HG02588 (cell line): Measurements from ENCODE around the gene TPBGL.

ENCODE experiments used
- ATAC-seq: cut with Tn5 transposase; IDR thresholded peaks from one replicate; pipeline ENCODE4 v1.9.1; 2021; ENCODE audit warnings: mild to moderate bottlenecking, moderate library complexity; ENCODE audit not compliant: unreplicated experiment

TPBGL gene

DNA sequence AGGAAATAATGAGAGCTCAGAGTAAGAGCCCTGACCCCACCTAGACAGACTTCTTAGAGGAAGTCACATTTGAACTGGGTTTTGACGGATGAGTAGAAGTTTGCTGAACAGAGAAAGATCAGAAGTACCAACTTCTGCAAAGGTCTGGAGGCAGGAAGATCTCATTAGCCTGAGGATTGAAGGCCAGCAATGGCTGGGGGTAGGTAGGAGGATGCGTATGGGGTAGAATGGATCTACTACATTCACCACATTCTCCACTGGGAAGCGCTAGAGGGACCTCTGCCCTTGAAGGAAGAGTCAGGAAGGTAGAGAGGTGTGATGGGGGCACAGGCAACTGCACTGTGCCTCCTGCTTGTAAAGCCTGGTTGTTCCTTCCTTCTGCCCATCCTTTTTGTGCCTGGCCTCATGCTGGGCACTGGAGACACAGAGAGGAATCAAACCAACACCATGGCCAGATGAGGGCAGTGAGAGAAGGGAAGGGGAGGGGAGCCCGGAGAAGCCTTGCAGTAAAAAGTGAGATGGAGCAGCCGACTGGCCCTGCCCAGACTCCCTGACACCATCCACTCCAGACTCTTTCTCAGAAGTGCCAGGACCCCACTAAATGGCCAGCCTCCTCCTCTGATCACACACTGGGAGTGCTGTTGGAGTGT, 4.9 kb downstream of the TPBGL start:
- ATAC-seq = no peak

DNA sequence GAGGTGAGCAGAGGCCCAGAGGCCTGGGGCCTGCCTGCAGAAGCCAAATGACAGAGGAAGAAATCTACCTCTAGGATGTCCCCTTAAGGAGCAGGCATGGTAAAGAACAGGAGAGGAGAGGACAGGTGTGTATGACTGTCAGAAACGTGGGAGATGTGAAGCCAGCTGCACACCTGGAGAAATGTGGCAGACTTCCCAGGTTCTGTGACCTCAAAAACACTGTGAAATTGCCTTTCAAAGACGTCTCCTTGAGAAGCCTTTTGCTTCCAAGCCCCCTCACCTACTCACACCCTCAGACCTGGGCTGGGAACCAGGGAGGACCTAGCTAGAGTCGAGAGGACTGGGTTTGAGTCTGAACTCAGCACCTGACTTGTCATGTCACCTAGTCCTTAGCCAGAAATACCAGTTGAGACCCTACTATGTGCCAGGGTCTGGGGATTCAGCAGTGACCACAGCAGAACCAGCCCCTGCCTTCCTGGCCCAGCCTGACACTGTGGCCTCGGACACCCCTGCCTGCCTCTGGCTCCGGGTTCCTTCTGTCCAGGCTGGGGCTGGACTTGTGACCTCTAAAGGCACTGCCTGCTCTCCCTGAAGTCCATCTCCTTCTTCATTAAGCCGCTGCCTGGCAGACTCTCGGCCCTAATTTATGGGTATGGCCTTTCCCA, 5.6 kb downstream of the TPBGL start:
- ATAC-seq = no peak

DNA sequence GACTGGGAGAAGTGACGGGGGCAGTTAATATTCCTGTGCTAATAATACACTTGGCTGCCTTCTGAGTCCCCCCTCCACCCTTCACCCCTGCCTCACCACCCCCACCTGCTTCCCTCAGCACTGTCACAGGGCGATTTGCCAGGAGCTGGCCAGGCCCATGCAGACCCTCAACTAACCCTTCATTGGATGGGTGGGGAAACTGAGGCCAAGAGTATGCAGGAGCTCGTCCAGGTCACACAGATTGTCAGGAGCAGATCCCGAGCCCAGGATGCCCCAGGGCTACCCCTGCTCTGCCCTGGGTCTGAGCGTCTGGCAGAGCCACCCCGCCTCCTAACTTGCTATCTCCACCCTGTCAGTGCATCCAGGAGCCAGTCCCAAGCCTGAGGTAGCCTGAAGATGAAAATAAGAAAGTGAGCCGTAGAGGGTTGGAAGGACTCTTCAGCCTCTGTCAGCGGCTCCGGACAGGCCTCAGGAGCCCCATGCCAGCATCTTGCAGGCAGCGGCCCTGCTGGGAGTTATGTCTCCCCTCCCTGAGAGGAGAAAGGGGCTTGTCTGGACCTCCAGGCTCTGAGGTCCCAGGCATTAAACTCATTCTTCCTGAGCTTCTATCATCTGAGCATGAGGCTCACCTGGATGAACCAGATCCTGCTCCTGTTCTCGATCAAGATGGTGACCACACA, 6.2 kb downstream of the TPBGL start:
- ATAC-seq = no peak

DNA sequence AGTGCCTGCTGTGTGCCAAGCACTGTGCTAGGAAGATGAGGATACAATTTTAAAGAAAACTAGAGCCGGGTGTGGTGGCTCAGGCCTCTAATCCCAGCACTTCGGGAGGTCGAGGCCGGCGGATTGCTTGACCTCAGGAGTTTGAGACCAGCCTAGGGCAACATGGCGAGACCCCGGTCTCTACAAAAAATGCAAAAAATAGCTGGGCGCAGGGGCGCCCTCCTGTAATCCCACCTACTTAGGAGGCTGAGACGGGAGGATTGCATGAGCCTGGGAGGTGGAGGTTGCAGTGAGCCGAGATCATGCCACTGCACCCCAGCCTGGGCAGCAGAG, 8.3 kb downstream of the TPBGL start:
- ATAC-seq = no peak

DNA sequence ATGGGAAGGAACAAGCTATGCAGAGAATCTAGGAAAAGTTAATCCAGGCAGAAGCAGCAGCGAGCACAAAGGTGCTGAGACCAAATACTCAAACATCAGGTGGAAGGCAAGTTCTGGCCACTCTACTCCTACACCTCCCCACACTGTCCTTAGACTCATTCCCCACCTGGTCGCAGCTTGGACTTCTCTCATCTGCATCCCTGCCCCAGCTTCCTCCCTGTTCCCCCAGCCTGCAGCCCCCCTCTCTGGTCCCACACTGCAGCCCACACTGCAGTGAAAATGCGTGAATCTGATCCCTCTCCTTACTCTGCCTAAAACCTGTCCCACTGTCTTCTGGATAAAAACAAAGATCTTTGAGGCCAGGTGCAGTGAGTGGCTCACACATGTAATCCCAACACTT, 9.1 kb downstream of the TPBGL start:
- ATAC-seq = no peak

DNA sequence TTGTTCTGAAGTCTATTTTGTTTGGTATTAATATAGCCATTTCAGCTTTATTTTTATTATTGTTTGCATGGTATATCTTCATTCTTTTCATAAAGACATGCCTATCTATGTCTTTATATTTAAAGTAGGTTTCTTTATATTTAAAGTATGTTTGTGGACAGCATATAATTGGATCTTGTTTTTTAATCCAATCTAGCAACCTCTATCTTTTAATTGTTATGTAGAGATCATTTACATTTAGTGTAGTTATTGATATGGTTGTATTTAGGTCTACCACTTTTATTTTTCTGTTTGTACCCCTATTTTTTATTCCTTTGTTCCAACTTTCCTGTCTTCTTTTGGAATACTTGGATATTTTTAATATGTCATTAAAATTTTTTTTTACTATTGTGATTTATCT, 13.8 kb downstream of the TPBGL start:
- ATAC-seq = no peak

DNA sequence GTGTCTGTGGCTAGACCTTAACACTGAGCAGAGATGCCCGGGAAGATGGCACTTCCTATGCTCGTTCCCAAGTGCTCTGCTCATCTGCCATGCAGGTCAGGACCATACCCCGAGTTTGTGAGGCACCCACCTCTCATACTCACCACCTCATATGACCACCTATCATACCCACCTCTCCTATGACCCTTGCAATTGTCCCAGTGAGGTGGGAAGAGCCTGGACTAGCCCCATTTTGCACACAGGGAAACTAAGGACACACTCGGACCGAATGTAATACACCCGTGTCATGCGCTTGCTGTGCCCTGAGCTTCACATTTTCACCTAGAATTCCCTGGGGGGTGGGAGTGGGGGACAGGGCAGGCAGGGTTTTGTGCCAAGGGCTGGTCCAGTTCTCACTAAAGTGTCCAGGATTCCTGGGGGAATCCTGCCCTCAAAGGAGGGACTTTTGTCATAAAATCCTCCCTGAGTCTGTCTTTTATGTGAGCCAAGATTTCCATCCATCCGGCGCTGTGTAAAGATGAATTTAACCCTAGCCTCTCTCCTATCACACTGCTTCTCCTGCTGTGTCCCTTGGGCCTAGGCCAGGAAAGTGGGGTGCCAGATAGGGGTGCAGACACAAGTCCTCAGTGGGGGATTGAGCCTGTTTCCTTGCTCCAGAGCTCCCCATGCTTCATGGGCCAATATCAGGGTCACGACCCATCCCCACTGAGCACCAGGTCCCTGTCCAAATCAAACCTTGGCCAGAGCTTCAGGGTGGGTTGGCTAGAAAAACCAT, 20.0 kb downstream of the TPBGL start:
- no peak for ATAC-seq

DNA sequence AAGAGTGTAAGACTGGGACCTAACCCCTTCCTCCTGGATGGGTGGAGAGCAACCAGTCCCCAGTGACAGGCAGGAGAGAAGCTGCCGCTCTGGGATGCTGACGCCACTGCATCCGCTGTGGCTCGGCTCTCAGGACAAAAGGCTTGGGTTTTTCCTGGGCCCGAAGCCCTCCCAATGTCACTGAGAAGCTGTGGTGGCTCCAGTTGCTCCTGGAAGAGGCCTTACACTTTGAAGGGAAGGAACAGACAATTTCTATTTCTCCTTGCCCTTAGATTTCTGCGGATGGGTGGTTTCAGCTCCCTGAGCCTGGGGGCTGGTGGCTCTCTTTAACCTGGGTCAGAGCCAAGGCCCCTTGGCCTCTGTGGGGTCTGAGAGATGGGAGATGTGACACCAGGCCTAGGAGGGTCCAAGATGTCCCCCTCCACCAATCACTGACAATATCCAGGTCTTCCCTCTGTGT, 21.4 kb downstream of the TPBGL start:
- no peak for ATAC-seq

DNA sequence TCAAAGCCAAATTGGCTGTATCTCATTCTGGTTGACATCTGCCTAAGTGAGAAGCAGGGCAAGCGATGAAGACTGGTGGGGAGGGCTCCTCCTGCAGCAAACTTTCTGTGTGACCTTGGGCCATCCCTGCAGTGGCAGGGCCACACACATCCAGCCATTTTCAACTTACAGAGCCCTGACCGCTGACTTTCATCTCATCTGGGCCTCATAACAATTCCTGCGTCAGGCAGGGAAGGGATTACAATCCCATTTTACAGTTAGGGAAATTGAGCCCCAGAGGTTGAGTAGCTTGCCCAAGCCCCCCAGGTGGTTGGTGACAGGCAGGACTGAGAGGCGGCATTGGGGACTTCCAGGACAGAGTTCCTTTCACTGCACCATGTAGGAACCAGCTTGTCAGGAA, 21.9 kb downstream of the TPBGL start:
- ATAC-seq = no peak

DNA sequence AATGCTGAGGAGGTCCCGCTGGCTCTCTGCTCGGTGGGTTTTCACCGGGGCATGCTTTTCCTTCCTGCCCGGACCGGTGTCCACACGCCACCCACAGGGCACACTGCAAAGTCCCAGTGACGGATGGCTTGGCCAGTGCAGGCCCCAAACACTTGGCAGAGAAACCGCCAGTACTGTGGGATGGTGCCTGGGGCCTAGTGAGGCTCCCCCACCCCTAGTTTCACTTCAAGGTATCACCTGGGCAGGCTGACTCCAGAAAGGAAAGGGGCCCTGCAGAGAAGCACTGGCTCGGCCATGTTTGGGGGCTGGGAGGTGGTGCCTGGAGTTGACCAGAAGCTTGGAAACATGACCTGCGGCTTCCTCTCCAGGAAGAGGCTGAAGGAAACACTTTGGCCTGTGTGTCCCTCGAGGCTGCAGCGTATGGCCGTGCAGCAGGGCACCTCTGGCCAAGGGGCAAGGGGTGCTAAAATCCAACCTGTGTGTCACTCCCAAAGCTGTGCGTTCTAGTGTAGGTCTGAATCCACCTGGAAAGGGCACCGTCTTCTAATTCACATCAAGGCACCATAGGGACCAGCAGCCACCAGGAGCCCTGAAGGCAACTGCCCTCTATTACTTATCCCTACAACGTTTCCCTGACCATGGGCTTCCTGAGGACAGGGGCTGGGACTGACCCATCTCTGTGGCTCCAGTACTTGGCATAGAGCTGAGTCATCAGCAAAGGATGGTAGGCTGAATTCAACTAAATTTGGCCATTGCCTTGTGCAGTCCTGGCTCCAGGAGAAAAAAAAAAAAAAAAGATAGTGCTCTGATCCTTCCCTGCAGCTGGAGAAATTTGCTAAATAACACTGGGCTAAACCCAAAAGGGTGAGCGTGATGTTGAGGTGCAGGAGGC, 22.6 kb downstream of the TPBGL start:
- no peak for ATAC-seq

DNA sequence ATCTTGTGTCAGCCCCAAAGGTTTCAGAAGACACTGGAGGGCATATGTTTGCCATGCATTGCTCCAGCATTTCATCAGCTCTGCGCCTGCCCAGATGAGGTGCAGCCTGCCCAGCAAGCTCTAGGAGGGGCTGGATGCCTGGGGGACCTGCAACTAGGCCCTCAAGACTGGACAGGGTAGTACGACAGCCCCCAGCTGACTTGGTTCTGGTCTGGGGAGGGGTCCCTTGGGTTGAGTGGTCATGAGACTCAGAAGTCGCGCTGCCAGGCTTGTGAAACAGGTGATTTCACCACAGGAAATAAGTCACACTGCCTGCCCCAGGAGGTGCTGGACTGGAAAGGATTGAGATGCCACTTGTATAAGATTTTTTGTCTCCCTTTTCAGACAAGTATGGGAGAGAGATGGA, 23.4 kb downstream of the TPBGL start:
- ATAC-seq = no peak

DNA sequence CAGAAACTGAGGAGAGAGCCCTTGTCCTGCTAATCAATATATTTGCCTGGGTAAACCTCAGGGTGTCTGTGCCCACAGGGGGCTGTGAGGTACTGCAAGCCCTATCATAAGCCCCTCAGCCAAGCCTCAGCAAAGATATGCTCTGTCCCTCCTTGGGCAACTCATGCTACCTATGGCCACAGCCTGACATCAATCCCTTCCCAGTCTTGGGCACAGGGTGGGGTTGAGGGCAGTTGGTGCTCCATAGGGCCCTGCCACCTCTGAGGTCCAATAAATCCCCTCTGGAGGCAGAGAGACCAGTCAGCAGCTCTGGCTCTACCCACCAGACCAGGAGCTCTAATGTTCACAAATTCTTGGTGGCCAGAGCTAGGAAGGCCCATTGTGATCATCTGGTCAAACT, 23.8 kb downstream of the TPBGL start:
- no peak for ATAC-seq

DNA sequence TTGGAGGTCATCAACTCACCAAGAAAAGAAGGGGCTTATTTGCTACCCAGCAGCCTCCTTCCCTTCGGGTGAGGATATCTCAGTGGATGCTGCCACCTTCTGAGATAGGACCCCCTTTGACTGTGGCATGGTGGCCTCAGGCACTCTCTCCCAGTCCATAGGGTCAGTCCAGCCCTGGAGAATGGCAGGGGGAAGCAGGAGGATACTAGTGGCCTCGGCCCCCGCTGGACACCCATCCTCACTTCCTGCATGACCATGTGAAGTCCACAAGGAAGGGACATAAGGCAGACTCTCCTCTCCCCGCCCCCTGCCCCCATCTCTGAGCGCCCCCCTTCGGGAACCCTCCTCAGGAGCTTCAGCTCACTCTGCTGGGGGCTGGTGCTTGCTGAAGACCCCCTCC, 24.4 kb downstream of the TPBGL start:
- no peak for ATAC-seq

DNA sequence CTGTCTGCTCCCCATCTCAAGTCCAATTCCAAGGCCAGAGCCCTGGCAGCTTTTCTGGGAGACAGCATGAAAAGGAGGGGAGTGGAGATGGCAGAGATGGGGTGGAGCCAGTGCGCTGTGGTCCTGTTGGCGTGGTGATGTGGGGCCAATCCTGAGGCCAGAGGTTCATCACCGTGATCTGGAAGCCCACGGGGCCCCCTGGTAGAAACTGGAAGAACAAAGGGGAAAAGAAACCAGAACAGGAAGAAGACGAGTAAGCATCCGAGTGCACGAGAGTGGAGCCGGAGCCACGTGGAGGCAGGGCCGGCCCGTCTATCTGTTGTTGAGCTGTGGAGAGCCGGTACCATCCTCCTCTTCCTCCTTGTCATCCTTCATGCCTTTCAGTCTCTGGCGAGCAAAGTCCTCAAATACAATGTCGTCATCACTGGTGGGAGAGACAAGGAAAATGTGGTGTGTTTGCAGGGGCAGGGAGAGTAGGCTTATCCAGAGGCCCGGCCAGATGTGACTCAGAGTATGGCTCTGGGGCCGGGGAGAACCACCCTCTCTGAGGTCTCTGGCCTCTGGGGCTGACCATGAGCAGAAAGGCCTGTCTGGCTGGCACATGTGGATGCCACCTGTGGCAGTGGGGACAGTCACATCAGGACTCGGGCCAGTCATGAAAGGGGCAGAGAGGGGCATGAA, 25.4 kb downstream of the TPBGL start:
- ATAC-seq = no peak

DNA sequence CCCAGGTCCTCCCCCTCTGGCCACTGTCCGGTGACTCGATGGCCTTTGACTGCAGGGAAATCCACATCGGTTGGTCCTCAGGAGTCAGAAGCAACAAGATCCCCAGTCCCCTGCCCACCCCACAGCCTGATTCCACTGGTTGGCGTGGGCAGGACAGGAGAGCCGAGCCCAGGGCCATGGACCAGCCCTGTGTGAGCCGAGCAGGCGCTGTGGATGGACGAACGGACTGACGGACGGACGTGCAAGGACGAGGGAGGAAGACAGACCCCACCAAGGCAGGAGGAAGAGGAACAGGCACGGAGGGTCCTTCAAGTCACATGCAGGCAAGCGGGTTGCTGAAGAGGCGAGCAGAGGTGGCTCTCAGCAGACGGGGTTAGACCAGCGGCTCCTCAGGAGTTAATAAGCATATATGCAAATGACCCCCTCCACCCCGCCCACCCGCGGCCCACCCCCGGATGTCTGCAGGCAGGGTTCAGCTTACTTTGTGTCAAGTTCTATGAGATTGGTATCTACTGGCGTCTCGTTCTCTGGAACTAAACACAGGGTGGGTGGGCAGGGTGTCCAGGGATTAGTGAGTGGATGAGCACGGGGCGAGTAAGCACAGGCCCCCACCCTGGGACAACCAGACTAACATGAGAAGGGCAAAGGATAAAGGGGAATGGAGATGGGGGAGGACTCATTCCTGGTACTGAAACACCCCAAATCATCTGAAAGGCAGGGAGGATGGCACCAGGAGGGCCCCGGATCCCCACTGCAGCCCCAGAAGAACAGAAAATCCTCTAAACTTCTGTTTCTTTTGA, 26.8 kb downstream of the TPBGL start:
- no peak for ATAC-seq

DNA sequence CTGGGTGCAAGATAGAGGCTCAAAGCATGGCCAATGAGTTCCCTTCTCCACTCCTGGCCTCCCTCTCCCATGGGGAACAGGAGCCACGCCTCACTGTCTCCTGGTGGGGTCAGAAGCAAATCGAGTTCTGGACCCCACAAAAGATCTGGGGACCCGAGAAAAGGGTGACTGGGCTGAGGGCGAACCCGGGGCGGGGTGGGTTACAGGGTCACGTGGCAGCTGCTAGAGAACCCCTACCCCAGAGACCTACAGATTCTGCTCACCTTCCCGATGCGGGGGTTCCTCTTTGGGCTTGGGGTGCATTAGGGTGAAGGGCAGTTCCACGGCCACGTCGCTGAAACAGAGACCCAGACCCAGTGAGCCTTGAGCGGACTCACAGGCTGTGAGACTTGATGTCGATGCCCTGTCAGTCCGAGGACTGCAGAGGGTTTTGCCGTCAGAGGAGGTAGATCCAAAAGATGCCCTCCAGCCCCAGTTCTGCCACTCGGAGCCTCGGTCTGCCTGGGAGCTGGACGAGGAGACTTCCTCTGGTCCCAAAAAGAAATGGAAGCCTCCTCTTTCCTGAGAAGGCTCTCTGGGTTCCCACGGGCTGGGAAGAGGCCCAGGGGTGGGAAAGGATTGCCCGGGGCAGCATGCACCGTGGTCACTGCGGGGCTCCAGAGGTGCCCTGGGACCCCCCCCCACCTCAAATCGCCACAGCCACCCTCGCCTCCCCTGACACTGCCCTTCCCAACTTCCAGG, 28.2 kb downstream of the TPBGL start:
- no peak for ATAC-seq

DNA sequence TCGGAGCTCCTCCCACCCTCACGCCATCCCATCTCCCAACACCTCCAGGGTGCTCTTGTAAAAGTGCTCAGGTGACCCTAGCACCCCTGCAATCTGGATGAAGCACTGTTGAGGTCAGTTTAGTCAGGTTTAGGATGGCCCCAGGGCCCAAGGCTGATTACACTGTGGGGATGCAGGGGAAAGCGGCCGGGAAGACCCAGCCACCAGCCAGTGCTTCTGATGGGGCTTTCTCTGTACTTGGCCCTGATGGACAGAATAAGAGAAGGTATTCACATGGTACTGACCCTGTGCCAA, 28.7 kb downstream of the TPBGL start:
- ATAC-seq = no peak

DNA sequence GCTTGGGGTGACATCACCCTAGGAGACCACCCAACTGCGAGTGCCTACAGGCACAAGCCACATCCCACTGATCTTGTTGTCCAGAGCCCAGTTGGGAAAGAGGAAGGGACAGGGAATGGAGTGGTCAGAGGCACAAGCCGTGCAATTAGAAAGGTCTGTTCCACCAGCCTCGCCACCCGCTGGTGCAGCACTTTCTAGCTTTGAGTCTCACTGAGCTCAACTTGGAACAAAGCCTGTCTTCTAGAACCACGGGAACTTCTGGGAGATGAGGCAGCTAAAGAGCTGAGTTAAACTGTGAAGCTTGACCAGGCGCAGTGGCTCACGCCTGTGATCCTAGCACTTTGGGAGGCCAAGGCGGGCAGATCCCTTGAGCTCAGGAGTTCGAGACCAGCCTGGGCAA, 29.3 kb downstream of the TPBGL start:
- no peak for ATAC-seq

DNA sequence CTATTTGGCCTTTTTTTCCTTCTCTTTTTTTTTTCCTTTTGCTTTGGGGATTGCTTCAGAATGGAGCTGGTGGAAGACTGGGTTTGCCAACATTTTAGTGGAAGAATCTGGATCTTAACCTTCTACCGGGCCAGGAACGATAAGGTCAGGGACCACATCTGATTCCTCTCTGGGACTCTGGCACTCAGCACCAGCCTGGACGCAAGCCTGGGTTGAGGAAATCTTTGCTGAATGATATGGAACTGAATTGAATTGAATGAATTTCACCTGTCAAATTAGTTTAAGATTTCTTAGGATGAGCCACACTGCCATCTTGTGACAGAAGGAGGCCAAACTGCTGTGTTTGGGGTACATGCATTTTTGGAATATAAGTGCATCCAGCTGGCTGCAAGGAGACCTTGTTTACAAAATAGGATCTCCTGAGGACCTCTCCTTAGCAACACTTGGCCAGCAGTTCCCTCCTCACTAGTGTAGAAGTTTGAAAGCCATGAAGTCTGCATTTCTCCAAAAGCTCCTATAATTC, 30.4 kb downstream of the TPBGL start:
- no peak for ATAC-seq
